Measurements from ENCODE around the gene ANXA2R. TPM values are rescaled to one million over a fixed set of nuclear protein-coding genes. Genes with fewer than 3 reads are reported as not detected.

Gene ANXA2R
- total RNA-seq, 2 donors from 2014 or later, result 1.1 to 1.3 TPM

- peak overlapping the region; percentile 5 for H3K4me3 ChIP-seq
Observed at GRCh38 chr5:43000111-43000840, 39.8 kb downstream of the ANXA2R start.

GRCh38 chr5:42995360-42995751 lies 44.8 kb downstream of the ANXA2R start:
- Histone ChIP-seq H3K9me3 (no peaks in the 10 kb centered on the region), H3K9ac (ENCODE audit: low read depth in 2 of 2, low read length in 2 of 2) (peak overlapping the region in 1 of 2 donors; percentile 23), H3K4me3 (peak overlapping the region; percentile 25), H3K27ac (peak overlapping the region; percentile 83), H3K36me3 (no peaks in the 10 kb centered on the region), H3K27me3 (peaks cover 26% of the 10 kb centered on the region), H3K4me1 (no peaks in the 10 kb centered on the region)
- TF ChIP-seq, protein P1, sequence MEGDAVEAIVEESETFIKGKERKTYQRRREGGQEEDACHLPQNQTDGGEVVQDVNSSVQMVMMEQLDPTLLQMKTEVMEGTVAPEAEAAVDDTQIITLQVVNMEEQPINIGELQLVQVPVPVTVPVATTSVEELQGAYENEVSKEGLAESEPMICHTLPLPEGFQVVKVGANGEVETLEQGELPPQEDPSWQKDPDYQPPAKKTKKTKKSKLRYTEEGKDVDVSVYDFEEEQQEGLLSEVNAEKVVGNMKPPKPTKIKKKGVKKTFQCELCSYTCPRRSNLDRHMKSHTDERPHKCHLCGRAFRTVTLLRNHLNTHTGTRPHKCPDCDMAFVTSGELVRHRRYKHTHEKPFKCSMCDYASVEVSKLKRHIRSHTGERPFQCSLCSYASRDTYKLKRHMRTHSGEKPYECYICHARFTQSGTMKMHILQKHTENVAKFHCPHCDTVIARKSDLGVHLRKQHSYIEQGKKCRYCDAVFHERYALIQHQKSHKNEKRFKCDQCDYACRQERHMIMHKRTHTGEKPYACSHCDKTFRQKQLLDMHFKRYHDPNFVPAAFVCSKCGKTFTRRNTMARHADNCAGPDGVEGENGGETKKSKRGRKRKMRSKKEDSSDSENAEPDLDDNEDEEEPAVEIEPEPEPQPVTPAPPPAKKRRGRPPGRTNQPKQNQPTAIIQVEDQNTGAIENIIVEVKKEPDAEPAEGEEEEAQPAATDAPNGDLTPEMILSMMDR (IDR thresholded peaks at IDR 0.05), result no peak
- DNase-seq, result no peak
- intact Hi-C loops (cut with DNase I), result loop anchor here (2.0 to 10.0 kb wide), 2 partner anchors 47 to 109 kb away; no protein-coding TSS in a partner anchor

More at GRCh38 chr5:43000111-43000840, 39.8 kb downstream of the ANXA2R start:
- H3K36me3 ChIP-seq, result no peaks in the 10 kb centered on the region
- H3K27ac ChIP-seq, result no peak overlapping the region
- no peak for DNase-seq
- H3K9me3 ChIP-seq, result no peaks in the 10 kb centered on the region
- peaks cover 24% of the 10 kb centered on the region for H3K27me3 ChIP-seq
- H3K4me1 ChIP-seq, result no peaks in the 10 kb centered on the region
- peak overlapping the region in 1 of 2 donors; percentile 24 for H3K9ac ChIP-seq (ENCODE audit: low read depth in 2 of 2, low read length in 2 of 2)
- TF ChIP-seq, protein P1 (IDR thresholded peaks at IDR 0.05), result no peak
- intact Hi-C loops (cut with DNase I), result no loop called here

DNA sequence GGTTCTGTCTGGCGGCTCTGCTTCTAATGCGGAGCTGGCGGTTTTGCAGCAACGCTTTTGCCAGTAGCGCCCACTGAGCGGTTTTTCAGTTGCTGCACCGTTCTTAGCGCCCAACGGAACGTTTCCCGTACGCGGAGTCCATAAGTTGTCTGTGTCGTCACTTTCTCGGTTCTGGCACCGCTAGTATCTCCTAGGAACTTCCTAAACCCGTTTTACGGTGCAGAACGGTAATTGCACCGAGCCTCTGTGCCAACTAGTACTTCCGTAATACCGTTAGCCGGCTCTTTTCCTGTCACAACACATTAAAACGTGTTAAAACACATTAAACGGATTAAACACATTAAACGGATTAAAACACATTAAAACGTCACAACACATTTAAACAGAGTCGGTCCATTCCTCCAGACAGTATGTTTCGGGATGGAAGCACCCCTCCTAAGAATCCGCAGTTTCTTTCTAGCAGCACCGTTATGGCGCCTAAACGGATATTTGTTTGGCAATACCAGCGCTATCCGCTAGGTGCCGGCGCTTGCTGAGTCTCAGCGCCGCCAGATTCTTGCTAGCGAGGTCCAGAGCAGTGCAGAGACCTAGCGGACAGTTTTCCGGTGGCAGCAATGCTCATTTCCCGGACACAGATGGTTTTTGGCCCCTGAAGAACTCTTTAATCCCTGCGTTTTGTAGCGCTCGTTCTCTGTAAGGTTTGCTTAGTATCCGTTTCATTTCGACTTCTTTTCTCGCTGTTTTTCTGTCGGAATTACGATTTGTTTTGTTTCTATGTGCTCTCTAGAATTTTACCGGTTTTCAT lies 45.4 kb downstream of the ANXA2R start:
- peak; percentile 90 for DNase-seq
- Histone ChIP-seq H3K27me3 (peaks cover 20% of the 10 kb centered on the region), H3K9me3 (no peaks in the 10 kb centered on the region), H3K4me1 (no peaks in the 10 kb centered on the region), H3K36me3 (no peaks in the 10 kb centered on the region), H3K4me3 (peak overlapping the region; percentile 25), H3K27ac (peak overlapping the region; percentile 83), H3K9ac (ENCODE audit: low read depth in 2 of 2, low read length in 2 of 2) (peak overlapping the region; percentile 30 to 61)
- intact Hi-C loops (cut with DNase I), result loop anchor here (2.0 to 10.0 kb wide), 2 partner anchors 46 to 110 kb away; no protein-coding TSS in a partner anchor
- TF ChIP-seq, protein P1 (IDR thresholded peaks at IDR 0.05), result peak; percentile 89

DNA sequence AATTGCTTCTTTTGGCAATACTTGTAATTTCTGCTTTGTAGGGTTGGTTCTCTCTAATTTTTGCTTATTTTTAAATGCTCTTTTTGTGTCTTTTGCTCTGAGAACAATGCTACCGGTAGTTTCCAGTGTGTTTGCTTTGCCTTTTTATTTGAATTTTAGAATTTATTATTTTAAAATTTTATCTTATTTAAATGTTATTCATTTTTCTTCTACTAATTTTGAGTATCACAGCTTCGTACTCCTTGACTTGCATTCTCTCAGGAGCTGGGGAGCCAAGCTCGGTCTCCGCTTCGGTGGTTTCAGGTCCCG lies 45.9 kb downstream of the ANXA2R start:
- no peaks in the 10 kb centered on the region for H3K4me1 ChIP-seq
- TF ChIP-seq, protein P1 (IDR thresholded peaks at IDR 0.05), result no peak
- intact Hi-C loops (cut with DNase I), result loop anchor here (2.0 to 10.0 kb wide), 2 partner anchors 45 to 111 kb away; no protein-coding TSS in a partner anchor
- H3K4me3 ChIP-seq, result peak overlapping the region; percentile 25
- peak overlapping the region; percentile 83 for H3K27ac ChIP-seq
- H3K27me3 ChIP-seq, result peaks cover 20% of the 10 kb centered on the region
- no peaks in the 10 kb centered on the region for H3K9me3 ChIP-seq
- DNase-seq, result no peak
- H3K36me3 ChIP-seq, result no peaks in the 10 kb centered on the region
- peak overlapping the region; percentile 30 to 61 for H3K9ac ChIP-seq (ENCODE audit: low read depth in 2 of 2, low read length in 2 of 2)

DNA sequence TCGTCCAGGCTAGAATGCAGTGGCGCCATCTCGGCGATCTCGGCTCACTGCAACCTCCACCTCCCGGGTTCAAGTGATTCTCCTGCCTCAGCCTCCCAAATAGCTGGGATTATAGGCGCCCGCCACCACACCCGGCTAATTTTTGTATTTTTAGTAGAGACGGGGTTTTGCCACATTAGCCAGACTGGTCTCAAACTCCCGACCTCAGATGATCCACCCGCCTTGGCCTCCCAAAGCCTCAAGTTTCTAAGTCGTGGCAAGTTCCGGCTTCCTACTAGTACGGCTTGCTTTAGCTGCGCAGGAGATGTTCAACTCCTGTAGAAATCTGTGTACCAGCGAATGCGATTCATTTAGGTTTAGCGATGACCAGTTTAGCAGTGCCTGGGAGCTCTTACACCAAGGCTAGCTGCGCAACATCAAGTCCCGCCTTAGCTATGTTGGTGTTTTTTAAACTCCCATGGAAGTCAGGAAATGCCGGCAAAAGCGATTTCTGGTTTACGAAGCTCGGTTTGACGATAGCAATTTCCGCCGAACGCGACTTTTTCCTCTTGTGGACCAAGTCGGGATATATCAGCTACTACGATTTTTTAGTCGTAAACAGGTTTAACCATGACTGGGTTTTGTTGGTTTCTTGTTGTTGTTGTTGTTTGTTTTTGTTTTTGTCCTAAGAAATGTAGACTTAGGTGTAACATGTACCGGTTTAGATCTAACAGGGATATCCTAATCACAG lies 46.4 kb downstream of the ANXA2R start:
- peak overlapping the region; percentile 25 for H3K4me3 ChIP-seq
- peak overlapping the region; percentile 30 to 58 for H3K9ac ChIP-seq (ENCODE audit: low read depth in 2 of 2, low read length in 2 of 2)
- peak; percentile 35 for DNase-seq
- intact Hi-C loops (cut with DNase I), result loop anchor here (2.0 to 10.0 kb wide), 2 partner anchors 45 to 111 kb away; no protein-coding TSS in a partner anchor
- TF ChIP-seq, protein P1 (IDR thresholded peaks at IDR 0.05), result no peak
- no peaks in the 10 kb centered on the region for H3K9me3 ChIP-seq
- H3K27ac ChIP-seq, result peak overlapping the region; percentile 83
- no peaks in the 10 kb centered on the region for H3K4me1 ChIP-seq
- H3K36me3 ChIP-seq, result no peaks in the 10 kb centered on the region
- peaks cover 20% of the 10 kb centered on the region for H3K27me3 ChIP-seq

Measured in colonic mucosa (tissue), 4 donors.